HepG2 (cell line): ENCODE results near the gene NELFCD. TPM values are rescaled to one million over a fixed set of nuclear protein-coding genes. Genes with fewer than 3 reads are reported as not detected.

Experiments
- CBFB ChIP-seq: sonication (generic); formaldehyde crosslinking; IDR thresholded peaks from 2 replicates; pipeline ENCODE4 v1.4.0; 2020; ENCODE audit warnings: missing genetic modification reagents
- FOSL1 ChIP-seq: sonication (generic); formaldehyde crosslinking; IDR thresholded peaks from 2 replicates; pipeline ENCODE4 v1.9.0; 2021; ENCODE audit warnings: missing genetic modification reagents, borderline replicate concordance
- FOXM1 ChIP-seq: sonication (generic); formaldehyde crosslinking; IDR thresholded peaks from 2 replicates; pipeline ENCODE4 v1.5.0; 2020; ENCODE audit warnings: missing genetic modification reagents
- HCFC1 ChIP-seq: fragments of 150-350 bp; IDR thresholded peaks from 2 replicates; pipeline ENCODE4 v1.6.1; 2014; ENCODE audit warnings: low read depth, low read length
- KDM3A ChIP-seq: IDR thresholded peaks from 2 replicates; pipeline ENCODE4 v1.6.1; 2018; ENCODE audit warnings: low read depth, missing compliant biosample characterization
- MTA1 ChIP-seq: sonication (generic); formaldehyde crosslinking; IDR thresholded peaks from 2 replicates; pipeline ENCODE4 v1.4.0; 2020; ENCODE audit warnings: missing genetic modification reagents, mild to moderate bottlenecking, borderline replicate concordance
- NBN ChIP-seq: fragments of 450-650 bp; conservative IDR thresholded peaks from 2 replicates; pipeline ENCODE4 v1.6.1; 2017
- PHB2 ChIP-seq: fragments of 450-650 bp; IDR thresholded peaks from 2 replicates; pipeline ENCODE4 v1.6.1; 2018; ENCODE audit not compliant: partially characterized antibody
- RFXAP ChIP-seq: sonication (generic); formaldehyde crosslinking; IDR thresholded peaks from 2 replicates; pipeline ENCODE4 v1.4.0; 2020; ENCODE audit warnings: missing genetic modification reagents, borderline replicate concordance
- SP4 ChIP-seq: sonication (generic); formaldehyde crosslinking; IDR thresholded peaks from 2 replicates; pipeline ENCODE4 v1.8.1; 2023; ENCODE audit warnings: mild to moderate bottlenecking, missing genetic modification reagents
- TBL1XR1 ChIP-seq: fragments of 150-350 bp; IDR thresholded peaks from 2 replicates; pipeline ENCODE4 v1.6.1; 2014; ENCODE audit warnings: borderline replicate concordance, low read length; ENCODE audit not compliant: partially characterized antibody
- TBX2 ChIP-seq: sonication (generic); formaldehyde crosslinking; IDR thresholded peaks from 2 replicates; pipeline ENCODE4 v1.5.0; 2020; ENCODE audit warnings: missing genetic modification reagents, mild to moderate bottlenecking, borderline replicate concordance
- TEAD2 ChIP-seq: sonication (generic); formaldehyde crosslinking; IDR thresholded peaks from 2 replicates; pipeline ENCODE4 v1.9.0; 2021; ENCODE audit warnings: missing genetic modification reagents
- ZNF264 ChIP-seq: sonication (generic); formaldehyde crosslinking; IDR thresholded peaks from 2 replicates; pipeline ENCODE4 v1.4.0; 2020; ENCODE audit warnings: missing genetic modification reagents
- ZNF703 ChIP-seq: sonication (generic); formaldehyde crosslinking; IDR thresholded peaks from 2 replicates; pipeline ENCODE4 v1.5.1; 2020; ENCODE audit warnings: missing genetic modification reagents, mild to moderate bottlenecking, moderate library complexity, borderline replicate concordance
- polyA plus RNA-seq, 8 experiments: library from polyadenylated mRNA; depleted of rRNA in 3 of 8; stranded (reverse) in 7 of 8; unstranded in 1 of 8; fragments of >200 nt; fragmentation: Illumina TruSeq in 4 of 8; extraction: Trizol in 4 of 8; gene quantifications; 2 replicates each; pipeline versions ENCODE4 v1.2.1 to v1.2.3, GENCODE V29; 2011 to 2016; ENCODE audit warnings: low read depth in 4 of 8, missing spikeins in 1 of 8, mixed read lengths in 1 of 8; ENCODE audit not compliant: insufficient read depth in 1 of 8
- total RNA-seq, 5 experiments: library from RNA; depleted of rRNA; stranded (reverse); fragments of >200 nt; fragmentation: Illumina TruSeq; extraction: Trizol; gene quantifications; 2 replicates each; pipeline ENCODE4 v1.2.3, GENCODE V29; 2016; ENCODE audit warnings: low read depth in 1 of 5
- TF ChIP-seq, protein P1 (sequence below): sonication (generic); formaldehyde crosslinking; conservative IDR thresholded peaks from 2 replicates; pipeline ENCODE4 v1.8.0; 2022; ENCODE audit warnings: missing genetic modification reagents
- TF ChIP-seq, protein P2 (sequence below), 2 experiments: sonication (generic) in 1 of 2; formaldehyde crosslinking in 1 of 2; IDR thresholded peaks; 2 replicates each; pipeline versions ENCODE4 v1.5.1 to v1.6.1; 2011 to 2020; ENCODE audit warnings: borderline replicate concordance in 1 of 2, low read depth in 1 of 2, low read length in 1 of 2, mild to moderate bottlenecking in 1 of 2, missing genetic modification reagents in 1 of 2, moderate library complexity in 1 of 2
- TF ChIP-seq, protein P3 (sequence below): sonication (generic); formaldehyde crosslinking; IDR thresholded peaks from 2 replicates; pipeline ENCODE4 v1.5.0; 2020; ENCODE audit warnings: missing genetic modification reagents, mild to moderate bottlenecking, borderline replicate concordance
- TF ChIP-seq, protein P4 (sequence below): sonication (generic); formaldehyde crosslinking; IDR thresholded peaks from 2 replicates; pipeline ENCODE4 v1.9.0; 2022; ENCODE audit warnings: missing genetic modification reagents, mild to moderate bottlenecking, borderline replicate concordance
- TF ChIP-seq, protein P5 (sequence below): sonication (generic); formaldehyde crosslinking; IDR thresholded peaks from 2 replicates; pipeline ENCODE4 v1.4.0; 2020; ENCODE audit warnings: missing genetic modification reagents, low read depth, mild to moderate bottlenecking, borderline replicate concordance
- TF ChIP-seq, protein P6 (sequence below): IDR thresholded peaks from 2 replicates; pipeline ENCODE4 v1.6.1; 2016; ENCODE audit warnings: low read depth, control low read depth

Gene NELFCD
- total and polyA plus RNA-seq, 2 of the 13 experiments (the other 11 are each of a cell fraction or from before 2014, with no cell fraction given) = 159 to 203 TPM

DNA sequence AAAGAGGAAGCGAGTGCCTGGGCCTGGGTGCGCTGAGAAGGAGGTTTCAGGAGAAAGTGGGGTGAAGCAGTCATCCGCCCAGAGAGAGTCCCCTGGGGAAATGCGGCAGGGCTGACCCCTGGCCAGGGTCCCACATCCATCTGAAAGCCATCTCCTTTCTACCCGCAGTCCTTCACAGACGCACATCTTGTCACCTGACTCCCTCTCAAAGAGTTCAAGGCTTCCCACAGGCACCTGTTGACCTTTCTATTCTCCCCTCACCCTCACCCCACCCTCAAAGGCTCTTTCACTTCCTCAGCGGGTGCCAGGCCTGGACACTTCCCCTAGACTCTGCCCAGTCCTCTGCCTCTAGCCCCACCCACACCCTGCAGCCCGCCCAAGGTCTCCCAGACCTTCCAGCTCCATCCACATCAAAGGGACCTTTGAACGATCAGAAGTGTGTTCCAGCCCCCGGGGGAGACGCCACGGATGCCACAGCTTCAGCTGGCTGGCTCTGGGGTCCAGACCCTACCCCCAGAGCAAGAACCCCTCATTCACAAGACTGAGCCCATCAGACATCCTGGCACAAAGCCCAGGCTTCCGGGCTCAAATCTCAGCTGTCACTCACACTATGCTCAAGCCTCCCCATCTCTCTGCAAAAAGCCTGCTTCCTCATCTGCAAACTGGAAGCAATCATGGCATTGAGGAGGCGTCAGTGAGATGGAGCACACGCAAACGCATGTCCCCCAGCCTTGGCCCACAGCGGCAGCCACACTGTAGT, 23.9 kb downstream of the NELFCD start (continued):
- TF ChIP-seq RFXAP (CRISPR knock-in tag) (no peak), NBN (no peak), TBX2 (CRISPR knock-in tag) (peak; percentile 50; the same call in 1 of the 2 replicates), MTA1 (CRISPR knock-in tag) (no peak; the same call in 1 of the 2 replicates), ZNF264 (CRISPR knock-in tag) (no peak), FOSL1 (CRISPR knock-in tag) (no peak), HCFC1 (no peak), SP4 (CRISPR knock-in tag) (no peak), PHB2 (no peak), ZNF703 (CRISPR knock-in tag) (no peak), KDM3A (CRISPR knock-in tag) (no peak), FOXM1 (CRISPR knock-in tag) (no peak), CBFB (CRISPR knock-in tag) (no peak), TEAD2 (CRISPR knock-in tag) (no peak), TBL1XR1 (no peak)
- TF ChIP-seq, protein P1, sequence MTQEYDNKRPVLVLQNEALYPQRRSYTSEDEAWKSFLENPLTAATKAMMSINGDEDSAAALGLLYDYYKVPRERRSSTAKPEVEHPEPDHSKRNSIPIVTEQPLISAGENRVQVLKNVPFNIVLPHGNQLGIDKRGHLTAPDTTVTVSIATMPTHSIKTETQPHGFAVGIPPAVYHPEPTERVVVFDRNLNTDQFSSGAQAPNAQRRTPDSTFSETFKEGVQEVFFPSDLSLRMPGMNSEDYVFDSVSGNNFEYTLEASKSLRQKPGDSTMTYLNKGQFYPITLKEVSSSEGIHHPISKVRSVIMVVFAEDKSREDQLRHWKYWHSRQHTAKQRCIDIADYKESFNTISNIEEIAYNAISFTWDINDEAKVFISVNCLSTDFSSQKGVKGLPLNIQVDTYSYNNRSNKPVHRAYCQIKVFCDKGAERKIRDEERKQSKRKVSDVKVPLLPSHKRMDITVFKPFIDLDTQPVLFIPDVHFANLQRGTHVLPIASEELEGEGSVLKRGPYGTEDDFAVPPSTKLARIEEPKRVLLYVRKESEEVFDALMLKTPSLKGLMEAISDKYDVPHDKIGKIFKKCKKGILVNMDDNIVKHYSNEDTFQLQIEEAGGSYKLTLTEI (CRISPR knock-in tag) = no peak
- TF ChIP-seq, protein P2, sequence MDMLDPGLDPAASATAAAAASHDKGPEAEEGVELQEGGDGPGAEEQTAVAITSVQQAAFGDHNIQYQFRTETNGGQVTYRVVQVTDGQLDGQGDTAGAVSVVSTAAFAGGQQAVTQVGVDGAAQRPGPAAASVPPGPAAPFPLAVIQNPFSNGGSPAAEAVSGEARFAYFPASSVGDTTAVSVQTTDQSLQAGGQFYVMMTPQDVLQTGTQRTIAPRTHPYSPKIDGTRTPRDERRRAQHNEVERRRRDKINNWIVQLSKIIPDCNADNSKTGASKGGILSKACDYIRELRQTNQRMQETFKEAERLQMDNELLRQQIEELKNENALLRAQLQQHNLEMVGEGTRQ (IDR thresholded peaks at IDR 0.05; ENCODE audit: low read depth, low read length) = no peak
- TF ChIP-seq, protein P2 (CRISPR knock-in tag; IDR thresholded peaks at IDR 0.05; ENCODE audit: borderline replicate concordance) = no peak
- TF ChIP-seq, protein P3, sequence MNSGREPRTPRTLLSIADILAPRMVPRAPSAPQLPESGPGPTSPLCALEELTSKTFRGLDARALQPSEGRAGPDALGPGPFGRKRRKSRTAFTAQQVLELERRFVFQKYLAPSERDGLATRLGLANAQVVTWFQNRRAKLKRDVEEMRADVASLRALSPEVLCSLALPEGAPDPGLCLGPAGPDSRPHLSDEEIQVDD (CRISPR knock-in tag) = 0 out of 2 replicates have a peak, but pooled peaks have one; percentile 18
- TF ChIP-seq, protein P4, sequence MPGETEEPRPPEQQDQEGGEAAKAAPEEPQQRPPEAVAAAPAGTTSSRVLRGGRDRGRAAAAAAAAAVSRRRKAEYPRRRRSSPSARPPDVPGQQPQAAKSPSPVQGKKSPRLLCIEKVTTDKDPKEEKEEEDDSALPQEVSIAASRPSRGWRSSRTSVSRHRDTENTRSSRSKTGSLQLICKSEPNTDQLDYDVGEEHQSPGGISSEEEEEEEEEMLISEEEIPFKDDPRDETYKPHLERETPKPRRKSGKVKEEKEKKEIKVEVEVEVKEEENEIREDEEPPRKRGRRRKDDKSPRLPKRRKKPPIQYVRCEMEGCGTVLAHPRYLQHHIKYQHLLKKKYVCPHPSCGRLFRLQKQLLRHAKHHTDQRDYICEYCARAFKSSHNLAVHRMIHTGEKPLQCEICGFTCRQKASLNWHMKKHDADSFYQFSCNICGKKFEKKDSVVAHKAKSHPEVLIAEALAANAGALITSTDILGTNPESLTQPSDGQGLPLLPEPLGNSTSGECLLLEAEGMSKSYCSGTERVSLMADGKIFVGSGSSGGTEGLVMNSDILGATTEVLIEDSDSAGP = peak; percentile 53; the same call in 1 of the 2 replicates
- TF ChIP-seq, protein P5, sequence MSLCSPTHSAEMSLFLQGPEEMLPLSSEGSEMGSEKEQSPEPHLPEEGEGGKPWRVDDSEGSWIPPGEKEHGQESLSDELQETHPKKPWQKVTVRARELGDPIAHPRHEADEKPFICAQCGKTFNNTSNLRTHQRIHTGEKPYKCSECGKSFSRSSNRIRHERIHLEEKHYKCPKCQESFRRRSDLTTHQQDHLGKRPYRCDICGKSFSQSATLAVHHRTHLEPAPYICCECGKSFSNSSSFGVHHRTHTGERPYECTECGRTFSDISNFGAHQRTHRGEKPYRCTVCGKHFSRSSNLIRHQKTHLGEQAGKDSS (CRISPR knock-in tag) = no peak
- TF ChIP-seq, protein P6, sequence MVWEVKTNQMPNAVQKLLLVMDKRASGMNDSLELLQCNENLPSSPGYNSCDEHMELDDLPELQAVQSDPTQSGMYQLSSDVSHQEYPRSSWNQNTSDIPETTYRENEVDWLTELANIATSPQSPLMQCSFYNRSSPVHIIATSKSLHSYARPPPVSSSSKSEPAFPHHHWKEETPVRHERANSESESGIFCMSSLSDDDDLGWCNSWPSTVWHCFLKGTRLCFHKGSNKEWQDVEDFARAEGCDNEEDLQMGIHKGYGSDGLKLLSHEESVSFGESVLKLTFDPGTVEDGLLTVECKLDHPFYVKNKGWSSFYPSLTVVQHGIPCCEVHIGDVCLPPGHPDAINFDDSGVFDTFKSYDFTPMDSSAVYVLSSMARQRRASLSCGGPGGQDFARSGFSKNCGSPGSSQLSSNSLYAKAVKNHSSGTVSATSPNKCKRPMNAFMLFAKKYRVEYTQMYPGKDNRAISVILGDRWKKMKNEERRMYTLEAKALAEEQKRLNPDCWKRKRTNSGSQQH (CRISPR knock-in tag) = no peak; the same call in 1 of the 2 replicates
